A549 (cell line): ENCODE data around the gene KNDC1. TPM values are rescaled to one million over a fixed set of nuclear protein-coding genes. Genes with fewer than 3 reads are reported as not detected.

Experiments
- ATAC-seq, 2 experiments: fragments of 200-7000 bp in 1 of 2; fragments of >200 bp in 1 of 2; cut with Nextera tagmentation in 1 of 2; cut with Tn5 transposase in 1 of 2; 3 replicates each; pipeline versions ENCODE4 v1.8.0 to v1.9.1; 2018 to 2020; ENCODE audit warnings: mild to moderate bottlenecking in 1 of 2, moderate library complexity in 1 of 2
- CTCF ChIA-PET: fragments of 300-600 bp; sonication (Branson Sonifier 250); formaldehyde crosslinking; extraction: SDS; loops from one replicate; lab custom pipeline; 2021; ENCODE audit warnings: antibody characterized with exemption, inconsistent platforms; lab: Yijun Ruan, JAX
- POLR2A ChIA-PET: fragments of 350-600 bp; formaldehyde crosslinking; extraction: SDS; loops from one replicate; lab custom pipeline; 2021; ENCODE audit warnings: antibody characterized with exemption, inconsistent platforms; lab: Yijun Ruan, JAX
- DNase-seq, 2 experiments: peaks; one replicate each; pipeline versions ENCODE4 v3.0.0 to v3.0.0-alpha.2; 2011 to 2016; ENCODE audit warnings: low read depth in 1 of 2, low spot score in 1 of 2
- FAIRE-seq: peaks from 2 replicates; lab custom pipeline; 2011; peaks lifted over from hg19 to GRCh38; lab: Jason Lieb, UNC
- H3K27ac ChIP-seq, 2 experiments: fragments of >200 bp; sonication (Bioruptor Twin); formaldehyde crosslinking; 3 replicates each; pipeline ENCODE4 v1.5.1; 2016 to 2017
- H3K4me1 ChIP-seq: fragments of >200 bp; sonication (Bioruptor Twin); formaldehyde crosslinking; 3 replicates; pipeline ENCODE4 v1.6.1; 2016
- H3K4me2 ChIP-seq: fragments of >200 bp; sonication (Bioruptor Twin); formaldehyde crosslinking; 3 replicates; pipeline ENCODE4 v1.6.1; 2016
- H3K4me3 ChIP-seq: fragments of >200 bp; sonication (Bioruptor Twin); formaldehyde crosslinking; 3 replicates; pipeline ENCODE4 v1.5.1; 2016
- H3K9me3 ChIP-seq: fragments of >200 bp; sonication (Bioruptor Twin); formaldehyde crosslinking; 3 replicates; pipeline ENCODE4 v1.6.1; 2016
- BHLHE40 ChIP-seq: IDR thresholded peaks from 2 replicates; pipeline ENCODE4 v1.6.1; 2012; ENCODE audit warnings: low read depth, low read length, inconsistent platforms
- CBX2 ChIP-seq: fragments of 200-600 bp; sonication (generic); IDR thresholded peaks from 2 replicates; pipeline ENCODE4 v1.6.1; 2016; ENCODE audit warnings: low read depth, mild to moderate bottlenecking, borderline replicate concordance
- CEBPB ChIP-seq, 2 experiments: fragments of >200 bp in 1 of 2; sonication (Bioruptor Twin) in 1 of 2; formaldehyde crosslinking in 1 of 2; IDR thresholded peaks; 2 replicates each; pipeline ENCODE4 v1.6.1; 2012 to 2016
- EHMT2 ChIP-seq: fragments of 200-600 bp; sonication (generic); IDR thresholded peaks from 2 replicates; pipeline ENCODE4 v1.6.1; 2016; ENCODE audit warnings: antibody characterized with exemption, low read depth, mild to moderate bottlenecking, moderate library complexity
- EP300 ChIP-seq, 2 experiments: fragments of >200 bp; sonication (Bioruptor Twin); formaldehyde crosslinking; IDR thresholded peaks; 2 replicates in 1 of 2; 3 replicates in 1 of 2; pipeline ENCODE4 v1.6.1; 2016 to 2017
- ESRRA ChIP-seq: fragments of 150-350 bp; IDR thresholded peaks from 2 replicates; pipeline ENCODE4 v1.6.1; 2014; ENCODE audit warnings: mild to moderate bottlenecking, low read length, borderline replicate concordance
- HEYL ChIP-seq: fragments of 250-450 bp; sonication (Bioruptor Pico); IDR thresholded peaks from 2 replicates; pipeline ENCODE4 v1.8.0; 2021; ENCODE audit warnings: mild to moderate bottlenecking, moderate library complexity
- HOXA7 ChIP-seq: fragments of 250-450 bp; sonication (Bioruptor Pico); IDR thresholded peaks from 2 replicates; pipeline ENCODE4 v1.5.0; 2020; ENCODE audit warnings: mild to moderate bottlenecking, moderate library complexity
- HOXB13 ChIP-seq: fragments of 250-450 bp; sonication (Bioruptor Pico); IDR thresholded peaks from 2 replicates; pipeline ENCODE4 v1.5.0; 2020; ENCODE audit warnings: low read depth, mild to moderate bottlenecking, moderate library complexity
- HOXB5 ChIP-seq: fragments of 250-450 bp; sonication (Bioruptor Pico); IDR thresholded peaks from 2 replicates; pipeline ENCODE4 v1.5.0; 2020; ENCODE audit warnings: mild to moderate bottlenecking, moderate library complexity
- JUNB ChIP-seq: fragments of >200 bp; sonication (Bioruptor Twin); formaldehyde crosslinking; IDR thresholded peaks from 2 replicates; pipeline ENCODE4 v1.6.1; 2016
- KDM5A ChIP-seq: fragments of 200-600 bp; sonication (generic); IDR thresholded peaks from 2 replicates; pipeline ENCODE4 v1.6.1; 2016; ENCODE audit warnings: antibody characterized with exemption, mild to moderate bottlenecking
- MAFK ChIP-seq: fragments of 450-650 bp; IDR thresholded peaks from 2 replicates; pipeline ENCODE4 v1.6.1; 2014; ENCODE audit not compliant: partially characterized antibody
- MAZ ChIP-seq: fragments of 150-350 bp; IDR thresholded peaks from 2 replicates; pipeline ENCODE4 v1.6.1; 2014; ENCODE audit warnings: antibody characterized with exemption, low read depth, low read length, borderline replicate concordance
- NPAS2 ChIP-seq: fragments of 250-450 bp; sonication (Bioruptor Pico); IDR thresholded peaks from 2 replicates; pipeline ENCODE4 v1.8.0; 2022; ENCODE audit warnings: mild to moderate bottlenecking, moderate library complexity, borderline replicate concordance
- NR3C1 ChIP-seq: fragments of >200 bp; sonication (Bioruptor Twin); formaldehyde crosslinking; IDR thresholded peaks from 3 replicates; pipeline ENCODE4 v1.6.1; 2017
- RARB ChIP-seq: fragments of 250-450 bp; sonication (Bioruptor Pico); IDR thresholded peaks from 2 replicates; pipeline ENCODE4 v1.8.0; 2021; ENCODE audit warnings: mild to moderate bottlenecking, moderate library complexity
- RCOR1 ChIP-seq: fragments of 150-350 bp; IDR thresholded peaks from 2 replicates; pipeline ENCODE4 v1.6.1; 2014; ENCODE audit warnings: antibody characterized with exemption, low read length, low read depth
- RFX5 ChIP-seq: fragments of 450-650 bp; IDR thresholded peaks from 2 replicates; pipeline ENCODE4 v1.7.1; 2014; ENCODE audit warnings: antibody characterized with exemption, mild to moderate bottlenecking, moderate library complexity
- RNF2 ChIP-seq: fragments of 200-600 bp; sonication (generic); IDR thresholded peaks from 2 replicates; pipeline ENCODE4 v1.6.1; 2016; ENCODE audit warnings: low read depth, mild to moderate bottlenecking, antibody characterized with exemption, moderate library complexity, borderline replicate concordance
- SMC3 ChIP-seq: fragments of >200 bp; sonication (Bioruptor Twin); formaldehyde crosslinking; IDR thresholded peaks from 3 replicates; pipeline ENCODE4 v1.6.1; 2018; ENCODE audit warnings: inconsistent platforms
- SREBF2 ChIP-seq: fragments of 450-650 bp; IDR thresholded peaks from 2 replicates; pipeline ENCODE4 v1.6.1; 2014; ENCODE audit warnings: mild to moderate bottlenecking, moderate library complexity
- TFCP2L1 ChIP-seq: fragments of 250-450 bp; sonication (Bioruptor Pico); IDR thresholded peaks from 2 replicates; pipeline ENCODE4 v1.5.0; 2021; ENCODE audit warnings: mild to moderate bottlenecking
- WGBS: methylation state at CpG from one replicate; pipeline ENCODE4 v1.1.6; 2017; ENCODE audit errors: missing lambda C conversion rate; 5-methylcytosine and 5-hydroxymethylcytosine counted together
- polyA plus RNA-seq, 4 experiments: library from polyadenylated mRNA; depleted of rRNA in 3 of 4; stranded (reverse); fragments of >200 nt; fragmentation: RNase III in 1 of 4; extraction: RNeasy Plus Mini Kit Qiagen cat#74134 plus additional on column Dnase treatment in 1 of 4; gene quantifications; 2 replicates in 3 of 4; 3 replicates in 1 of 4; pipeline ENCODE4 v1.2.3, GENCODE V29; 2011 to 2017
- TF ChIP-seq, protein P1 (sequence below): fragments of >200 bp; sonication (Bioruptor Twin); formaldehyde crosslinking; IDR thresholded peaks from 3 replicates; pipeline ENCODE4 v1.6.1; 2016
- TF ChIP-seq, protein P2 (sequence below): fragments of 250-450 bp; sonication (Bioruptor Pico); IDR thresholded peaks from 2 replicates; pipeline ENCODE4 v1.5.0; 2021; ENCODE audit warnings: mild to moderate bottlenecking, moderate library complexity, borderline replicate concordance
- TF ChIP-seq, protein P3 (sequence below): fragments of >200 bp; sonication (Bioruptor Twin); formaldehyde crosslinking; IDR thresholded peaks from 3 replicates; pipeline ENCODE4 v1.5.1; 2016

The KNDC1 gene
- polyA plus RNA-seq, 2 of the 4 experiments (the other 2 are of a cell fraction) = 0.56 to 0.63 TPM

DNA sequence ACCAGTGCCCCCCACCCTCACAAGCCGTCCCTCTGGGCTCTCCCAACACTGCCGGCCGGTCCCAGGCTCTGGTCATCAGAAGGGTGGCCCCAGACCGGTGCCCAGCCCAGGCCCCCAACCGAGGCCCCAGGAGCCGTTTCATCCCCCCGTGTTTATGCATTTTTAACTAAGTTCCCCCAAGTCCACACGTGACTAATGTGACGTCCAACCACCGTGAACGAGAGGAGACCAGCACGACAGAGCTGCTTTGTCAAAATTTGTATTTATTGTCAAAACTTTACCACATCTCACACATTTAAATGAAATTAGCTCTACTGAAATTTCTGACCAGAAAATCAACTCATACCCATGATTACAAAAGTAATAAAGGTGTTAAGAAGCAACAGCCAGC, 86.2 kb downstream of the KNDC1 start:
- ChIA-PET CTCF (interaction anchor here (1.0 to 3.7 kb wide), 4 partner anchors 10 to 121 kb away, joined by 3 to 39 read pairs (median 5); no protein-coding TSS in a partner anchor), POLR2A (no interaction called here)
- FAIRE-seq (no peak), DNase-seq (no peak), ATAC-seq (no peak)
- Histone ChIP-seq H3K27ac (peak overlapping the region in 1 of 2 experiments; percentile 71; a peak in 3 of 6 replicates), H3K4me3 (no peak overlapping the region), H3K4me1 (peaks cover 8% of the 10 kb centered on the region), H3K4me2 (peak overlapping the region; percentile 5; the same call in 2 of the 3 replicates), H3K9me3 (no peaks in the 10 kb centered on the region)
- 86% methylated on average over 12 of the region's 12 CpGs for WGBS
- no peak for TF ChIP-seq BHLHE40
- TF ChIP-seq CEBPB (IDR thresholded peaks at IDR 0.05) = no peak
- TF ChIP-seq SREBF2 = no peak
- TF ChIP-seq KDM5A = no peak
- TF ChIP-seq EHMT2 = no peak
- TF ChIP-seq ESRRA = no peak
- no peak for TF ChIP-seq MAZ
- no peak for TF ChIP-seq RCOR1
- no peak for TF ChIP-seq CBX2
- no peak for TF ChIP-seq RARB (CRISPR knock-in tag)
- TF ChIP-seq, protein P1, sequence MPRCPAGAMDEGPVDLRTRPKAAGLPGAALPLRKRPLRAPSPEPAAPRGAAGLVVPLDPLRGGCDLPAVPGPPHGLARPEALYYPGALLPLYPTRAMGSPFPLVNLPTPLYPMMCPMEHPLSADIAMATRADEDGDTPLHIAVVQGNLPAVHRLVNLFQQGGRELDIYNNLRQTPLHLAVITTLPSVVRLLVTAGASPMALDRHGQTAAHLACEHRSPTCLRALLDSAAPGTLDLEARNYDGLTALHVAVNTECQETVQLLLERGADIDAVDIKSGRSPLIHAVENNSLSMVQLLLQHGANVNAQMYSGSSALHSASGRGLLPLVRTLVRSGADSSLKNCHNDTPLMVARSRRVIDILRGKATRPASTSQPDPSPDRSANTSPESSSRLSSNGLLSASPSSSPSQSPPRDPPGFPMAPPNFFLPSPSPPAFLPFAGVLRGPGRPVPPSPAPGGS = no peak
- no peak for TF ChIP-seq RFX5
- TF ChIP-seq TFCP2L1 = no peak
- TF ChIP-seq HEYL (CRISPR knock-in tag) = no peak
- TF ChIP-seq, protein P2, sequence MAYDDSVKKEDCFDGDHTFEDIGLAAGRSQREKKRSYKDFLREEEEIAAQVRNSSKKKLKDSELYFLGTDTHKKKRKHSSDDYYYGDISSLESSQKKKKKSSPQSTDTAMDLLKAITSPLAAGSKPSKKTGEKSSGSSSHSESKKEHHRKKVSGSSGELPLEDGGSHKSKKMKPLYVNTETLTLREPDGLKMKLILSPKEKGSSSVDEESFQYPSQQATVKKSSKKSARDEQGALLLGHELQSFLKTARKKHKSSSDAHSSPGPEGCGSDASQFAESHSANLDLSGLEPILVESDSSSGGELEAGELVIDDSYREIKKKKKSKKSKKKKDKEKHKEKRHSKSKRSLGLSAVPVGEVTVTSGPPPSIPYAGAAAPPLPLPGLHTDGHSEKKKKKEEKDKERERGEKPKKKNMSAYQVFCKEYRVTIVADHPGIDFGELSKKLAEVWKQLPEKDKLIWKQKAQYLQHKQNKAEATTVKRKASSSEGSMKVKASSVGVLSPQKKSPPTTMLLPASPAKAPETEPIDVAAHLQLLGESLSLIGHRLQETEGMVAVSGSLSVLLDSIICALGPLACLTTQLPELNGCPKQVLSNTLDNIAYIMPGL (CRISPR knock-in tag) = no peak
- TF ChIP-seq, protein P3, sequence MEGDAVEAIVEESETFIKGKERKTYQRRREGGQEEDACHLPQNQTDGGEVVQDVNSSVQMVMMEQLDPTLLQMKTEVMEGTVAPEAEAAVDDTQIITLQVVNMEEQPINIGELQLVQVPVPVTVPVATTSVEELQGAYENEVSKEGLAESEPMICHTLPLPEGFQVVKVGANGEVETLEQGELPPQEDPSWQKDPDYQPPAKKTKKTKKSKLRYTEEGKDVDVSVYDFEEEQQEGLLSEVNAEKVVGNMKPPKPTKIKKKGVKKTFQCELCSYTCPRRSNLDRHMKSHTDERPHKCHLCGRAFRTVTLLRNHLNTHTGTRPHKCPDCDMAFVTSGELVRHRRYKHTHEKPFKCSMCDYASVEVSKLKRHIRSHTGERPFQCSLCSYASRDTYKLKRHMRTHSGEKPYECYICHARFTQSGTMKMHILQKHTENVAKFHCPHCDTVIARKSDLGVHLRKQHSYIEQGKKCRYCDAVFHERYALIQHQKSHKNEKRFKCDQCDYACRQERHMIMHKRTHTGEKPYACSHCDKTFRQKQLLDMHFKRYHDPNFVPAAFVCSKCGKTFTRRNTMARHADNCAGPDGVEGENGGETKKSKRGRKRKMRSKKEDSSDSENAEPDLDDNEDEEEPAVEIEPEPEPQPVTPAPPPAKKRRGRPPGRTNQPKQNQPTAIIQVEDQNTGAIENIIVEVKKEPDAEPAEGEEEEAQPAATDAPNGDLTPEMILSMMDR = no peak
- TF ChIP-seq SMC3 = no peak

DNA sequence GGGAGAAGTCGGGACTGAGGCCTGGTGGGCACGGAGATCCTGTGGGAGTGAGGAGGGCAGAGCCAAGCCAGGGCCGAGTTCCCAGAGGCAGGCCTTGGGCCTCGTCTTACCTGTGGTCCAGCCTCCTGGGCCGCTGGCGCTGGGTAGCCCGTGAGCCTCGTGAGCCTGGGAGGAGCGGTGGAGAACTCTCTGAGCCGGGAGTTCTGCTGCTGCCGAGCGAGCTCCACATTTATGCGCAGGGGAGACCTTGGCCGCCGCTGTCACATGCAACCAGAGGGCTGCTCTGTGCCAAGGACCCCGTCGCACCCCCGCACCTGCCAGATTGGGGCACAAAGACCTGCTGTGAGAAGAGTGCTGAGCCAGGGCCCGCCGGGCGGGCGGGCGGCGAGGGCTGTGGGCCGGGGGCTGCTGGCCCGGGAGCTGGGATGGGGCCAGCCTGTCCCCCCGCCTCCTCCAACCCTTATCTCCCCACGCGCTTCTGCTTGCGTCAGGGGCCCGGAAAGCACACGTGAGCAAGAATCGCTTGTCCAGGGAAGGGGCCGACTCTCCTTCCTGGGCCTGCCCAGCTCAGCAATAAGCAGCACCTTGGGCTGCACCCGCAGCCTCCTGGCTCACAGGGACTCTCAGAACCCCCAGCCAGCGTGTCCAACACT, 87.8 kb downstream of the KNDC1 start:
- CTCF ChIA-PET = interaction anchor here (0.8 to 3.7 kb wide), 4 partner anchors 8 to 104 kb away, joined by 4 to 39 read pairs (median 4); no protein-coding TSS in a partner anchor
- no peak overlapping the region for H3K27ac ChIP-seq
- FAIRE-seq (no peak), DNase-seq (no peak)
- no peak overlapping the region for H3K4me2 ChIP-seq
- TF ChIP-seq HOXA7 (CRISPR knock-in tag) (no peak), EHMT2 (no peak), RCOR1 (no peak), NR3C1 (no peak), MAFK (no peak), HOXB13 (CRISPR knock-in tag) (no peak), NPAS2 (CRISPR knock-in tag) (no peak), JUNB (no peak), HOXB5 (no peak), EP300 (IDR thresholded peaks at IDR 0.05) (no peak), CBX2 (no peak), RNF2 (no peak)
- TF ChIP-seq, all 56 proteins: peak for 0
- Histone ChIP-seq H3K4me1 (peaks cover 8% of the 10 kb centered on the region), H3K9me3 (no peaks in the 10 kb centered on the region), H3K4me3 (no peak overlapping the region)
- 87% methylated on average over 14 of the region's 36 CpGs for WGBS
- ATAC-seq = no peak
- POLR2A ChIA-PET = no interaction called here
